ENCODE measurements around the gene ANO3.

Gene ANO3

DNA sequence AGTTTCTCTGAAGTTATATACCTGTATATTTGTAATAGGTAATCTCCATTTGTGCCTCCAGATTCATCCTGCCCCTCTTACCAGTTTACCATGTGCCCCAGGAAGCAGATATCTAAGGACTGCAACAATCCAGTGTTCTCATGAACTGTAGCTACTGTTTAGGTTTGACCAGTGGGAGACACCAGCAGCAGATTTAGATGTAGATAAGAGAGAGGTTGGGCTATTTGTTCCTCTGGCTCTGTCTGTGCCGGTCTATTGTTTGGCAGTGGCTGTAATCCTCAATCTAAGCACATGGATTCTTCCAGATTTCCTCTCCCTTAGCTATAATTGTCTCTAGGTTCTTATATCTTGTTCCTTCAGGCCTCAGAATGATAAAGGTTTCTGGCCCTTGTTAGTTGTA is 88.4 kb downstream of the ANO3 start:
- H3K27ac ChIP-seq, result no peak overlapping the region
- no peak overlapping the region for H3K4me3 ChIP-seq
- no peaks in the 10 kb centered on the region for H3K36me3 ChIP-seq
- H3K4me1 ChIP-seq, result peaks cover 0 to 5% (median 0%) of the 10 kb centered on the region in 10 experiments; a peak in 2 of 20 replicates
- H4K20me1 ChIP-seq, result no peaks in the 10 kb centered on the region
- peaks cover 0 to 11% (median 0%) of the 10 kb centered on the region in 11 experiments; a peak in 6 of 22 replicates for H3K9me3 ChIP-seq (replicated peaks in 1 of 11)
- no peak overlapping the region for H3K9ac ChIP-seq
- no peak for TF ChIP-seq Cebpa-rat (IDR thresholded peaks at IDR 0.05)
- H3K4me2 ChIP-seq, result no peak overlapping the region
- H3K27me3 ChIP-seq, result no peaks in the 10 kb centered on the region

DNA sequence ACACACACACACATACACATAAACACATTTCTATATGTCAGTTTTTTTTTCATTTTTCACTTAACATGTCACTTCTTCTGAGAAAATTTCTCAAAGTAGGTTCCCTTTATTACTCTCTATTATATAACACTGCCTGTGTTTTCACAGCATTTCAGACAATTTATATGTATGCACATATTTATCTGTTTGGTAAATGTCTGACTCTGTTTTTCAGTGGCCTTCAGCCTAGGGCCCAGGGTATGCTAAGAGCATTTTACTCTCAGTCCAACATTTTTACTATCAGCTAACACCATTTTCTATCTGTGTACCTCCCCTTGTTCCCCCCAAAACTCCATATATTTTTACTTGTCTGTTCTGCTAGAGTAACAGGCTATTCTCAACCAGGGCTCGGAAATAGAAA is 92.3 kb downstream of the ANO3 start:
- Histone ChIP-seq H3K9ac (no peak overlapping the region), H4K20me1 (no peaks in the 10 kb centered on the region), H3K27me3 (no peaks in the 10 kb centered on the region), H3K27ac (no peak overlapping the region), H3K9me3 (replicated peaks in 1 of 11) (no peaks in the 10 kb centered on the region; a peak in 1 of 22 replicates), H3K4me1 (peaks cover 0 to 5% (median 0%) of the 10 kb centered on the region in 10 experiments; a peak in 2 of 20 replicates), H3K4me2 (no peak overlapping the region), H3K4me3 (no peak overlapping the region), H3K36me3 (no peaks in the 10 kb centered on the region)
- no peak for TF ChIP-seq Cebpa-rat (IDR thresholded peaks at IDR 0.05)

DNA sequence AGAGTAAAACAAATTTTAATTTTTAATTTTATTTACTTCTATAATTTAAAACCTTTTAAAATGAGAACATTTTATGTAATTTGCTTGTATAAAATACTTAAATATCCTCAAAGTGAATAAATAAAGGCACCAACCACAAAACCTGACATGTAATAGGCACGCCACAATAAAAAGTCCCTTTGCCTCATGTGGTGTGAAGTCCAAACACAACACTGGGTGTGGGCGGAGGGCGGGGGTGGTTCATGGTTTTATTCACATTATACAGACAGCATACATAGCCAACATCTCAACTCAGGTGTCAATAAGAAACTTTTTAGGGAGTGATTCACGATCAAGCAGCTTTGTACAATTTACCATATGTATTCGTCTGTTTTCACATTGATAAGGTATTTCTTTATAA is 107.9 kb downstream of the ANO3 start:
- Histone ChIP-seq H4K20me1 (no peaks in the 10 kb centered on the region), H3K9me3 (replicated peaks in 1 of 11) (no peaks in the 10 kb centered on the region; a peak in 1 of 22 replicates), H3K9ac (no peak overlapping the region), H3K4me2 (no peak overlapping the region), H3K4me3 (no peak overlapping the region), H3K4me1 (no peaks in the 10 kb centered on the region), H3K36me3 (no peaks in the 10 kb centered on the region), H3K27me3 (no peaks in the 10 kb centered on the region), H3K27ac (no peak overlapping the region)
- no peak for TF ChIP-seq Cebpa-rat (IDR thresholded peaks at IDR 0.05)

DNA sequence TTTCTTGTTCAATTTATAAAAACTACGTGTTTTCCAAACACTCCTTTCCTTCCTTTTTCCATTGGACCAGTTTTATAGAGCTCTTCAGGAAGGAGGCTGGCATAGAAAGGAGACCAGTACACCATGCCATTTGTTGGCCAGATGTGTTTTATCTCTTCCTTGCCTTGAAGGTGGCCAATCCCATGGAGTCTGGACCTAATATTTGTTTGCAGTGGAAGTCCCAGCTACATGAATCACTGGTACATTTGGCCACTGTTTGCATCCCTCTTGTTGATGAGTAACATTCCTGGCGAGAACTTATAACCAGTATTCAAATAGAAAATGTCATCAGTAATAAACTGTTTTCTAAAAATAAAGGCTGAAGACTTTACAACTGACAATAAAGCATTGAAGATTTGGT is 110.2 kb downstream of the ANO3 start:
- H3K36me3 ChIP-seq, result no peaks in the 10 kb centered on the region
- no peak overlapping the region for H3K4me3 ChIP-seq
- H3K9me3 ChIP-seq (replicated peaks in 1 of 11), result no peaks in the 10 kb centered on the region
- H3K27me3 ChIP-seq, result no peaks in the 10 kb centered on the region
- no peak overlapping the region for H3K4me2 ChIP-seq
- no peak for TF ChIP-seq Cebpa-rat (IDR thresholded peaks at IDR 0.05)
- no peaks in the 10 kb centered on the region for H4K20me1 ChIP-seq
- no peaks in the 10 kb centered on the region for H3K4me1 ChIP-seq
- no peak overlapping the region for H3K9ac ChIP-seq
- H3K27ac ChIP-seq, result no peak overlapping the region

DNA sequence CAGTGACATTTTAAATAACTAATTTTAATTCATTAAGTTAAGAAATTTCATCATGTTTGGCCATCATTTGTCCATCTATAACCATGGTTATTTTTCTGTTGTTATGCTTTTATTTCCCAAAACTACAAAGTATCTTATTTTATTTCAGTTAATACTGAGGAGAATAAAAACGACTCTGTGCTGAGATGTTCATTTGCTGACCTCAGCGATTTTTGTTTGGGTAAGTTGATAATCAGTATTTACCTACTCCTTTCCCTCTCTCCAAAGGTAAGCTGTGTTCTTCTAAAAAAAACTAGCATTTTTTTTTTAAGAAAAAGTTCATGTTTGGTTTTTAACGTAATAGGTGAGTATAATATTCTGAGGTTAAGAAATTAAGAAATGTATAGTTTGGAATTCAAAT is 111.7 kb downstream of the ANO3 start:
- TF ChIP-seq Cebpa-rat (IDR thresholded peaks at IDR 0.05), result no peak
- Histone ChIP-seq H3K36me3 (no peaks in the 10 kb centered on the region), H3K27ac (no peak overlapping the region), H3K4me3 (no peak overlapping the region), H3K4me2 (no peak overlapping the region), H3K9ac (no peak overlapping the region), H4K20me1 (no peaks in the 10 kb centered on the region), H3K27me3 (no peaks in the 10 kb centered on the region), H3K4me1 (no peaks in the 10 kb centered on the region), H3K9me3 (replicated peaks in 1 of 11) (no peaks in the 10 kb centered on the region)

DNA sequence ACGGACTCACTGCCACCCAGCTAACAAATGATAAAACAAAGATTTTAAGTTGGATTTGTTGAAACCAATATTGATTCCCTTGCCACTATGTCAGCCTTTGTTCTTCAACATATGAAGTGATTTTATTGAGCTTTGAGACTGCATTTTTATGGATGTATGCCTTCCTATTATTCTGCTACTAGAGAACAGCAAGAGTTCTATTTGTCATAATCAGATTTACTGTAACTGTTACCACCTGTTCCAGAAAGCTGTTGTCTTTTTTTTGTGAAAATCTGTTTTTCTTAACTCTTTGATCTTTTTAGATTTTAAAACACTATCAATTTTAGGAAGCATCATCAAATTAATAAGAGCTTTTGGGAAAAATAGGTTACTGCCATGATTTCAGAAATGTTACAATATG is 125.7 kb downstream of the ANO3 start:
- H3K27me3 ChIP-seq, result no peaks in the 10 kb centered on the region
- H3K4me3 ChIP-seq, result no peak overlapping the region
- H3K9me3 ChIP-seq (replicated peaks in 1 of 11), result no peaks in the 10 kb centered on the region
- no peaks in the 10 kb centered on the region for H3K36me3 ChIP-seq
- no peak for TF ChIP-seq Cebpa-rat (IDR thresholded peaks at IDR 0.05)
- no peak overlapping the region for H3K4me2 ChIP-seq
- no peaks in the 10 kb centered on the region for H4K20me1 ChIP-seq
- no peak overlapping the region for H3K9ac ChIP-seq
- H3K27ac ChIP-seq, result no peak overlapping the region
- no peaks in the 10 kb centered on the region for H3K4me1 ChIP-seq

DNA sequence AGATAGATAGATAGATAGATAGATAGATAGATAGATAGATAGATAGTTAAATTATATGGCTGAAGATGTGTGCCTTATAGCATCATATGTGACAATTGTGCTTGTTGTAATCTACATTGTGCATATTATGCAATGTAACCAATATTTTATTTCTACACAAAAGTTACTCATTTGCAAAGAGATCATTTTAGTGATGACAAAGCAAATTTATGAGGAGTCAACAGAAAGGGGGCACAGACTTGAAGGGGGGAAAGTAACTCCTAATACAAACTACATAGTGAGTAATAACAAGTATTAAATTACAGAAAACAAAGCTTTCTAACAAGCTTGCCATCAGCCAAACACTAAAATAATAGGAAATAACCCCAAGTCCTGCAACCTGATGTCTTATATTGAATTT is 133.3 kb downstream of the ANO3 start:
- H3K4me1 ChIP-seq, result no peaks in the 10 kb centered on the region
- no peak overlapping the region for H3K4me3 ChIP-seq
- no peak overlapping the region for H3K9ac ChIP-seq
- TF ChIP-seq Cebpa-rat (IDR thresholded peaks at IDR 0.05), result no peak
- no peaks in the 10 kb centered on the region for H4K20me1 ChIP-seq
- no peak overlapping the region for H3K4me2 ChIP-seq
- H3K27ac ChIP-seq, result no peak overlapping the region
- H3K36me3 ChIP-seq, result no peaks in the 10 kb centered on the region
- H3K9me3 ChIP-seq (replicated peaks in 1 of 11), result no peaks in the 10 kb centered on the region
- H3K27me3 ChIP-seq, result no peaks in the 10 kb centered on the region

DNA sequence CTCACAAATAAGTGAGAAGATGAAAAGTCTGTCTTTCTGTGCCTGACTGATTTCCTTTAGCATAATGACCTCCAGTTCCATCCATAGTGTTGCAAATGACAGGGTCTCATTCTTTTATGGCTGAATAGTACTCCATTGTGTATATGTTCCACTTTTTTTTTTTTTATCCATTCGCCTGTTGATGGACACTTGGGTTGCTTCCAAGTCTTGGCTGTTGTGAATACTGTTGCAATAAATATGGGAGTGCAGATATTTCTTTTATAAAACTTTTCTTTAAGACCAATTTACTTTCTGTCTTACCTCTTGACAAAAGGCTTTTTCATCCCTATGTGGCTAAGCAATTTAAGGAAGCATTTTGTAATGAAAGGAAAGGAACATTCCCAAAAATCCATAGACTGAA is 135.6 kb downstream of the ANO3 start:
- H3K9me3 ChIP-seq (replicated peaks in 1 of 11), result no peaks in the 10 kb centered on the region
- TF ChIP-seq Cebpa-rat (IDR thresholded peaks at IDR 0.05), result no peak
- H3K27me3 ChIP-seq, result no peaks in the 10 kb centered on the region
- no peak overlapping the region for H3K9ac ChIP-seq
- no peak overlapping the region for H3K27ac ChIP-seq
- H3K36me3 ChIP-seq, result no peaks in the 10 kb centered on the region
- H3K4me3 ChIP-seq, result no peak overlapping the region
- no peaks in the 10 kb centered on the region for H4K20me1 ChIP-seq
- no peak overlapping the region for H3K4me2 ChIP-seq
- no peaks in the 10 kb centered on the region for H3K4me1 ChIP-seq

DNA sequence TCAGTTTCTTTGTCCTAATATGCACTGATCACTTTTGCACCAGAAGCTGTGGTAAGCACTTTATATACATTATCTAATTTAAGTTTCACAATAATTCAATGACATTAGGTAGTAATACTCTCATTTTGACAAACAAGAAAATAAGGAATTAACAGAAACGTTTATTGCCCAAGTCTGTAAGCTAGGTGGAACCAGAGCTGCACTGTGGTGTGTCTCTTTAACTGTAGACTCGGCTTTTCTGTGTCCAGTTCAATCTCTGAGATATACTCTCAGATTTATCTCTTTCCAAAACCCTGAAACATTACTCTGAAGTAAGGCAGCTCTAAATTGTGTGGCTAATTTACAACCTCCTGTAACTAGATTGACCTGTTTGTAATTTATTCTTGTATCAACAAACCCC is 139.1 kb downstream of the ANO3 start:
- Histone ChIP-seq H3K4me1 (no peaks in the 10 kb centered on the region), H4K20me1 (no peaks in the 10 kb centered on the region), H3K9ac (no peak overlapping the region), H3K4me3 (no peak overlapping the region), H3K36me3 (no peaks in the 10 kb centered on the region), H3K9me3 (replicated peaks in 1 of 11) (no peaks in the 10 kb centered on the region), H3K27me3 (no peaks in the 10 kb centered on the region), H3K4me2 (no peak overlapping the region), H3K27ac (no peak overlapping the region)
- no peak for TF ChIP-seq Cebpa-rat (IDR thresholded peaks at IDR 0.05)

DNA sequence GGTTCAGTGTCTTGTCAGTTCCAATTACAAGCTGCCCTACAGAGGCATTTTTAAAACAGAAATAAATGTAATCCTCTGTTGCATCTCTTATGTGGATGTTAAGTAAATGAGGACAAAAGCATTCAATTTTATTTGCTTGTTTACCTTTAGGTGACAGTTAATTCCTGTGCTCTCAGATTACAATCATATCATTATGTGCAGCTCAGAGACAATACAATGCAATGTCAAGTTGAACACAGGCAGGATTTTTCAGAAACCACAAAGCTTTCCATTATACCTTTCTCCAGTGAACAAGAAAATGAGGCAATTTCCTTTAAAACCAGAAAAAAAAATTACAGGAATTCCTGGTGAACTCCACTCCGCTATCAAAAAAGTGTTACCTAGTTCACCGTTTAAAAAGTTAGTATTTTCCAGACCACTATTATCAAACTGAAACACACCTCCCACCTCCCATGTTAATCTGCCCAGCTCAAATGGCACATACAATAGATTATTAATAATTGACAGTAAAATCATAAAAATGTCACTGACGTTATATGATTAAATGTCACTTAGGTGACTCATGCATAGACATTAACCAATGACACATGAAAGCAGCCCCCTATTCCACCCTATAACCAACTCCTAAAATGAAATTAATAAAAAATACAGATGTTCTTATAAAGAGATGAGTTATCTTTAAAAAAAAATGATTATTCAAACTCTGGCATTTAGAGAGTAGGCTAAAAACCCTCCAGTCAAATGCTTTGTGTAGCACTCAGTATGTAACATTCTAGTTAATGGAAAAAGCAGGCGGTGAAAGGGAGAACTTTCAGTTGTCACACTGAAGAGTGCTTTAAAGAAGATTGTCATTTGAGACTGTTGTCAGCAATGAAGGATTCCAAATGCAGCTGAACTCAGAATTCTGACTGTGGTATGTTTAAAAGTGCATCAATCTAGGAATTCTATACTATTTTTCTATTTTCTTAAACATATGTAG is 141.6 kb downstream of the ANO3 start:
- H3K4me3 ChIP-seq, result no peak overlapping the region
- H3K36me3 ChIP-seq, result no peaks in the 10 kb centered on the region
- no peaks in the 10 kb centered on the region for H3K4me1 ChIP-seq
- H3K9me3 ChIP-seq (replicated peaks in 1 of 11), result no peaks in the 10 kb centered on the region
- no peak overlapping the region for H3K9ac ChIP-seq
- no peak overlapping the region for H3K27ac ChIP-seq
- no peaks in the 10 kb centered on the region for H4K20me1 ChIP-seq
- no peak overlapping the region for H3K4me2 ChIP-seq
- no peaks in the 10 kb centered on the region for H3K27me3 ChIP-seq
- no peak for TF ChIP-seq Cebpa-rat (IDR thresholded peaks at IDR 0.05)

Measured in BLaER1 treated with 17β-estradiol and CSF1 and Interleukin-3, amounts not matched to agents 10 nM and 100 nM (cell line).